ENCODE data around the gene FGD5.

GRCh38 chr3:14885307-14885706, 66.5 kb downstream of the FGD5 start:
- TF ChIP-seq, protein P1, sequence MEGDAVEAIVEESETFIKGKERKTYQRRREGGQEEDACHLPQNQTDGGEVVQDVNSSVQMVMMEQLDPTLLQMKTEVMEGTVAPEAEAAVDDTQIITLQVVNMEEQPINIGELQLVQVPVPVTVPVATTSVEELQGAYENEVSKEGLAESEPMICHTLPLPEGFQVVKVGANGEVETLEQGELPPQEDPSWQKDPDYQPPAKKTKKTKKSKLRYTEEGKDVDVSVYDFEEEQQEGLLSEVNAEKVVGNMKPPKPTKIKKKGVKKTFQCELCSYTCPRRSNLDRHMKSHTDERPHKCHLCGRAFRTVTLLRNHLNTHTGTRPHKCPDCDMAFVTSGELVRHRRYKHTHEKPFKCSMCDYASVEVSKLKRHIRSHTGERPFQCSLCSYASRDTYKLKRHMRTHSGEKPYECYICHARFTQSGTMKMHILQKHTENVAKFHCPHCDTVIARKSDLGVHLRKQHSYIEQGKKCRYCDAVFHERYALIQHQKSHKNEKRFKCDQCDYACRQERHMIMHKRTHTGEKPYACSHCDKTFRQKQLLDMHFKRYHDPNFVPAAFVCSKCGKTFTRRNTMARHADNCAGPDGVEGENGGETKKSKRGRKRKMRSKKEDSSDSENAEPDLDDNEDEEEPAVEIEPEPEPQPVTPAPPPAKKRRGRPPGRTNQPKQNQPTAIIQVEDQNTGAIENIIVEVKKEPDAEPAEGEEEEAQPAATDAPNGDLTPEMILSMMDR (IDR thresholded peaks at IDR 0.05) = no peak
- TF ChIP-seq EZH2 (IDR thresholded peaks at IDR 0.05) = no peak

Measured in neural progenitor cell (in vitro differentiated cells).